Measurements from ENCODE around the gene LCE3C.
"Not testable (repeated sequence)": the region's sequence is repeated elsewhere in the genome, so short reads cannot be mapped to it uniquely, and the experiment has no call there.

Gene LCE3C

GRCh38 chr1:152599934-152600333, at the start of gene LCE3C:
Gene LCE3C (plus strand): TSS chr1:152600234. CDS start chr1:152600732, 498 bp downstream.
- no peak for DNase-seq

GRCh38 chr1:152565115-152565514, 34.9 kb upstream of the LCE3C start:
- DNase-seq, result no peak

- no peak for DNase-seq
Measured at GRCh38 chr1:152565535-152566215, 34.4 kb upstream of the LCE3C start.

- no peak for DNase-seq
Measured at GRCh38 chr1:152566681-152567080, 33.4 kb upstream of the LCE3C start, which contains the start of gene LCE3E. Gene LCE3E (minus strand): TSS chr1:152566780. CDS start chr1:152566208, 572 bp downstream.

- no peak for DNase-seq
Measured at GRCh38 chr1:152577168-152577567, 22.9 kb upstream of the LCE3C start.

- DNase-seq, result not testable (repeated sequence)
Measured at GRCh38 chr1:152579526-152579925, 20.5 kb upstream of the LCE3C start.

GRCh38 chr1:152580433-152580832, 19.6 kb upstream of the LCE3C start, which contains the start of gene LCE3D:
Gene LCE3D (minus strand): TSS chr1:152580516. CDS start chr1:152579936, 580 bp downstream.
- DNase-seq, result no peak

GRCh38 chr1:152582647-152583046, 17.4 kb upstream of the LCE3C start:
- DNase-seq, result no peak

- no peak for DNase-seq
Measured at GRCh38 chr1:152585586-152585985, 14.4 kb upstream of the LCE3C start.

GRCh38 chr1:152596986-152597385, 3.0 kb upstream of the LCE3C start:
- DNase-seq, result no peak

GRCh38 chr1:152613511-152613910, 13.5 kb downstream of the LCE3C start, which contains the start of gene LCE3B:
Gene LCE3B (plus strand): TSS chr1:152613811. CDS start chr1:152613811, 0 bp downstream.
- no peak for DNase-seq

- DNase-seq, result no peak
Measured at GRCh38 chr1:152621993-152622392, 22.0 kb downstream of the LCE3C start.

GRCh38 chr1:152622803-152623202, 22.8 kb downstream of the LCE3C start, which contains the start of gene LCE3A:
Gene LCE3A (minus strand): TSS chr1:152623103. CDS start chr1:152623103, 0 bp downstream.
- no peak for DNase-seq

- DNase-seq, result no peak
Measured at GRCh38 chr1:152623203-152623844, 23.3 kb downstream of the LCE3C start.

- no peak for DNase-seq
Measured at GRCh38 chr1:152626744-152627143, 26.7 kb downstream of the LCE3C start.

GRCh38 chr1:152630596-152630995, 30.6 kb downstream of the LCE3C start:
- no peak for DNase-seq

- no peak for DNase-seq
Measured at GRCh38 chr1:152640351-152640750, 40.3 kb downstream of the LCE3C start.

- no peak for DNase-seq
Measured at GRCh38 chr1:152643945-152644344, 43.9 kb downstream of the LCE3C start.

- no peak for DNase-seq
Measured at GRCh38 chr1:152645146-152645545, 45.1 kb downstream of the LCE3C start.

- DNase-seq, result no peak
Measured at GRCh38 chr1:152646656-152647055, 46.6 kb downstream of the LCE3C start.
